ENCODE data around the gene NEK10.

DNA sequence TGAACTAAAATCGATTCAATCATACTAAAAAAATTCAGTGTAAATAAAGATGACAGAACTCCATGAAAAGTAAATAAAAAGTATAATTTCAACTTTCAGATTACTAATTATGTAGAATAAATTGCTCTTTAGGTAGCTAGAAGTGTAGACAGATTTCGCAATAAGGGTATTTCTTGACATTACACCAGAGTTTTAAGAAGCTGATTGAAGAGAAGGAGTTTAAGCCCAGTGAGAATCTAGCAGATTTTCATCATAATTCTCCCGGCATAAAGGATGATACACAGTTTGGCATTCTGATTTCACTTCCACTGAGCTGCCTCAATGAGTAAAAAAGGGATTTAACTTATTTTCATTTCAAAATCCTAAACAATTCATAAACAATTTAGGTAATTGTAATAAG, 259.2 kb downstream of the NEK10 start:
- TF ChIP-seq RAD21 (conservative IDR thresholded peaks at IDR 0.05 in 1 of 2, IDR thresholded peaks at IDR 0.05 in 1 of 2) (no peak), POLR2A (IDR thresholded peaks at IDR 0.05; ENCODE audit: low read length) (no peak), MAFK (IDR thresholded peaks at IDR 0.05; ENCODE audit: partially characterized antibody) (no peak), ZFP36 (IDR thresholded peaks at IDR 0.05; ENCODE audit: borderline replicate concordance, partially characterized antibody) (no peak), KDM1A (IDR thresholded peaks at IDR 0.05; ENCODE audit: low read depth) (no peak), MYC (IDR thresholded peaks at IDR 0.05; ENCODE audit: borderline replicate concordance, low read length) (no peak), EHMT2 (IDR thresholded peaks at IDR 0.05; ENCODE audit: low read depth) (no peak), FOXS1 (CRISPR knock-in tag; IDR thresholded peaks at IDR 0.05) (no peak)
- TF ChIP-seq, protein P1, sequence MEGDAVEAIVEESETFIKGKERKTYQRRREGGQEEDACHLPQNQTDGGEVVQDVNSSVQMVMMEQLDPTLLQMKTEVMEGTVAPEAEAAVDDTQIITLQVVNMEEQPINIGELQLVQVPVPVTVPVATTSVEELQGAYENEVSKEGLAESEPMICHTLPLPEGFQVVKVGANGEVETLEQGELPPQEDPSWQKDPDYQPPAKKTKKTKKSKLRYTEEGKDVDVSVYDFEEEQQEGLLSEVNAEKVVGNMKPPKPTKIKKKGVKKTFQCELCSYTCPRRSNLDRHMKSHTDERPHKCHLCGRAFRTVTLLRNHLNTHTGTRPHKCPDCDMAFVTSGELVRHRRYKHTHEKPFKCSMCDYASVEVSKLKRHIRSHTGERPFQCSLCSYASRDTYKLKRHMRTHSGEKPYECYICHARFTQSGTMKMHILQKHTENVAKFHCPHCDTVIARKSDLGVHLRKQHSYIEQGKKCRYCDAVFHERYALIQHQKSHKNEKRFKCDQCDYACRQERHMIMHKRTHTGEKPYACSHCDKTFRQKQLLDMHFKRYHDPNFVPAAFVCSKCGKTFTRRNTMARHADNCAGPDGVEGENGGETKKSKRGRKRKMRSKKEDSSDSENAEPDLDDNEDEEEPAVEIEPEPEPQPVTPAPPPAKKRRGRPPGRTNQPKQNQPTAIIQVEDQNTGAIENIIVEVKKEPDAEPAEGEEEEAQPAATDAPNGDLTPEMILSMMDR (IDR thresholded peaks at IDR 0.05): no peak
- TF ChIP-seq, protein P2, sequence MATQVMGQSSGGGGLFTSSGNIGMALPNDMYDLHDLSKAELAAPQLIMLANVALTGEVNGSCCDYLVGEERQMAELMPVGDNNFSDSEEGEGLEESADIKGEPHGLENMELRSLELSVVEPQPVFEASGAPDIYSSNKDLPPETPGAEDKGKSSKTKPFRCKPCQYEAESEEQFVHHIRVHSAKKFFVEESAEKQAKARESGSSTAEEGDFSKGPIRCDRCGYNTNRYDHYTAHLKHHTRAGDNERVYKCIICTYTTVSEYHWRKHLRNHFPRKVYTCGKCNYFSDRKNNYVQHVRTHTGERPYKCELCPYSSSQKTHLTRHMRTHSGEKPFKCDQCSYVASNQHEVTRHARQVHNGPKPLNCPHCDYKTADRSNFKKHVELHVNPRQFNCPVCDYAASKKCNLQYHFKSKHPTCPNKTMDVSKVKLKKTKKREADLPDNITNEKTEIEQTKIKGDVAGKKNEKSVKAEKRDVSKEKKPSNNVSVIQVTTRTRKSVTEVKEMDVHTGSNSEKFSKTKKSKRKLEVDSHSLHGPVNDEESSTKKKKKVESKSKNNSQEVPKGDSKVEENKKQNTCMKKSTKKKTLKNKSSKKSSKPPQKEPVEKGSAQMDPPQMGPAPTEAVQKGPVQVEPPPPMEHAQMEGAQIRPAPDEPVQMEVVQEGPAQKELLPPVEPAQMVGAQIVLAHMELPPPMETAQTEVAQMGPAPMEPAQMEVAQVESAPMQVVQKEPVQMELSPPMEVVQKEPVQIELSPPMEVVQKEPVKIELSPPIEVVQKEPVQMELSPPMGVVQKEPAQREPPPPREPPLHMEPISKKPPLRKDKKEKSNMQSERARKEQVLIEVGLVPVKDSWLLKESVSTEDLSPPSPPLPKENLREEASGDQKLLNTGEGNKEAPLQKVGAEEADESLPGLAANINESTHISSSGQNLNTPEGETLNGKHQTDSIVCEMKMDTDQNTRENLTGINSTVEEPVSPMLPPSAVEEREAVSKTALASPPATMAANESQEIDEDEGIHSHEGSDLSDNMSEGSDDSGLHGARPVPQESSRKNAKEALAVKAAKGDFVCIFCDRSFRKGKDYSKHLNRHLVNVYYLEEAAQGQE (IDR thresholded peaks at IDR 0.05): no peak
- TF ChIP-seq, protein P3, sequence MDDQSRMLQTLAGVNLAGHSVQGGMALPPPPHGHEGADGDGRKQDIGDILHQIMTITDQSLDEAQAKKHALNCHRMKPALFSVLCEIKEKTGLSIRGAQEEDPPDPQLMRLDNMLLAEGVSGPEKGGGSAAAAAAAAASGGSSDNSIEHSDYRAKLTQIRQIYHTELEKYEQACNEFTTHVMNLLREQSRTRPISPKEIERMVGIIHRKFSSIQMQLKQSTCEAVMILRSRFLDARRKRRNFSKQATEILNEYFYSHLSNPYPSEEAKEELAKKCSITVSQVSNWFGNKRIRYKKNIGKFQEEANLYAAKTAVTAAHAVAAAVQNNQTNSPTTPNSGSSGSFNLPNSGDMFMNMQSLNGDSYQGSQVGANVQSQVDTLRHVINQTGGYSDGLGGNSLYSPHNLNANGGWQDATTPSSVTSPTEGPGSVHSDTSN (IDR thresholded peaks at IDR 0.05): no peak
- TF ChIP-seq, protein P4, sequence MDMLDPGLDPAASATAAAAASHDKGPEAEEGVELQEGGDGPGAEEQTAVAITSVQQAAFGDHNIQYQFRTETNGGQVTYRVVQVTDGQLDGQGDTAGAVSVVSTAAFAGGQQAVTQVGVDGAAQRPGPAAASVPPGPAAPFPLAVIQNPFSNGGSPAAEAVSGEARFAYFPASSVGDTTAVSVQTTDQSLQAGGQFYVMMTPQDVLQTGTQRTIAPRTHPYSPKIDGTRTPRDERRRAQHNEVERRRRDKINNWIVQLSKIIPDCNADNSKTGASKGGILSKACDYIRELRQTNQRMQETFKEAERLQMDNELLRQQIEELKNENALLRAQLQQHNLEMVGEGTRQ (IDR thresholded peaks at IDR 0.05): no peak

Measured in A549 (cell line).